Right renal pelvis (tissue), 4 donors: Measurements from ENCODE around the gene NECTIN1. TPM values are rescaled to one million over a fixed set of nuclear protein-coding genes. Genes with fewer than 3 reads are reported as not detected.
"Not testable (repeated sequence)": the region's sequence is repeated elsewhere in the genome, so short reads cannot be mapped to it uniquely, and the experiment has no call there.

ENCODE experiments used
- DNase-seq, 4 donors: peaks; one replicate each; pipeline ENCODE4 v3.0.0-alpha.2; 2013; ENCODE audit warnings: low read depth in 4 of 4, low spot score in 3 of 4, missing footprints in 1 of 4
- polyA plus RNA-seq, 4 donors: library from polyadenylated mRNA; unstranded; fragments of 120-200 nt; gene quantifications; one replicate each; pipeline ENCODE4 v1.2.1, GENCODE V29; 2013; ENCODE audit not compliant: insufficient read length in 4 of 4

Gene NECTIN1
- polyA plus RNA-seq, 4 donors = 38.6 to 45.6 (median 41.7) TPM

- DNase-seq = not testable (repeated sequence)
Observed at GRCh38 chr11:119595941-119596340, 133.1 kb downstream of the NECTIN1 start.

- DNase-seq = no peak
Observed at GRCh38 chr11:119594639-119595249, 134.3 kb downstream of the NECTIN1 start.

- DNase-seq = no peak
Observed at GRCh38 chr11:119593346-119593745, 135.7 kb downstream of the NECTIN1 start.

- no peak for DNase-seq
Observed at GRCh38 chr11:119592642-119593041, 136.4 kb downstream of the NECTIN1 start.

GRCh38 chr11:119591836-119592310, 137.1 kb downstream of the NECTIN1 start:
- no peak for DNase-seq

- DNase-seq = no peak
Observed at GRCh38 chr11:119590651-119591351, 138.2 kb downstream of the NECTIN1 start.

GRCh38 chr11:119589001-119589400, 140.0 kb downstream of the NECTIN1 start:
- DNase-seq = no peak
